ENCODE data around the gene PCDHGB5.

DNA sequence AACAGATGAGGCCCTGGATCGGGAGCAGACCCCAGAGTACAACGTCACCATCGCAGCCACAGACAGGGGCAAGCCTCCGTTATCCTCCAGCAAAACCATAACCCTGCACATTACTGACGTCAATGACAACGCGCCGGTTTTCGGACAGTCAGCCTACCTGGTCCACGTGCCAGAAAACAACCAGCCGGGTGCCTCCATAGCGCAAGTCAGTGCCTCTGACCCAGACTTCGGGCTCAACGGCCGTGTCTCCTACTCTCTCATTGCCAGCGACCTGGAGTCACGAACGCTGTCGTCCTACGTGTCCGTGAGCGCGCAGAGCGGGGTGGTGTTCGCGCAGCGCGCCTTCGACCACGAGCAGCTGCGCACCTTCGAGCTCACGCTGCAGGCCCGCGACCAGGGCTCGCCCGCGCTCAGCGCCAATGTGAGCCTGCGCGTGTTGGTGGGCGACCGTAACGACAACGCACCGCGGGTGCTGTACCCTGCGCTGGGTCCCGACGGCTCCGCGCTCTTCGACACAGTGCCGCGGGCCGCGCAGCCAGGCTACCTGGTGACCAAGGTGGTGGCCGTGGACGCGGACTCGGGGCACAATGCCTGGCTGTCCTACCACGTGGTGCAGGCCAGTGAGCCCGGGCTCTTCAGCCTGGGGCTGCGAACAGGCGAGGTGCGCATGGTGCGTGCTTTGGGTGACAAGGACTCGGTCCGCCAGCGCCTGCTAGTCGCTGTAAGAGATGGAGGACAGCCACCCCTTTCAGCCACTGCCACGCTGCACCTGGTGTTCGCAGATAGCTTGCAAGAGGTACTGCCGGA lies 21.5 kb downstream of the PCDHGB5 start:
- no peak for TF ChIP-seq EP300 (IDR thresholded peaks at IDR 0.05)
- TF ChIP-seq, protein P1, sequence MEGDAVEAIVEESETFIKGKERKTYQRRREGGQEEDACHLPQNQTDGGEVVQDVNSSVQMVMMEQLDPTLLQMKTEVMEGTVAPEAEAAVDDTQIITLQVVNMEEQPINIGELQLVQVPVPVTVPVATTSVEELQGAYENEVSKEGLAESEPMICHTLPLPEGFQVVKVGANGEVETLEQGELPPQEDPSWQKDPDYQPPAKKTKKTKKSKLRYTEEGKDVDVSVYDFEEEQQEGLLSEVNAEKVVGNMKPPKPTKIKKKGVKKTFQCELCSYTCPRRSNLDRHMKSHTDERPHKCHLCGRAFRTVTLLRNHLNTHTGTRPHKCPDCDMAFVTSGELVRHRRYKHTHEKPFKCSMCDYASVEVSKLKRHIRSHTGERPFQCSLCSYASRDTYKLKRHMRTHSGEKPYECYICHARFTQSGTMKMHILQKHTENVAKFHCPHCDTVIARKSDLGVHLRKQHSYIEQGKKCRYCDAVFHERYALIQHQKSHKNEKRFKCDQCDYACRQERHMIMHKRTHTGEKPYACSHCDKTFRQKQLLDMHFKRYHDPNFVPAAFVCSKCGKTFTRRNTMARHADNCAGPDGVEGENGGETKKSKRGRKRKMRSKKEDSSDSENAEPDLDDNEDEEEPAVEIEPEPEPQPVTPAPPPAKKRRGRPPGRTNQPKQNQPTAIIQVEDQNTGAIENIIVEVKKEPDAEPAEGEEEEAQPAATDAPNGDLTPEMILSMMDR (IDR thresholded peaks at IDR 0.05) = no peak
- no peak for TF ChIP-seq POLR2A (IDR thresholded peaks at IDR 0.05)

Data from tibial nerve (tissue), 4 donors.